ENCODE measurements around the gene MAN2A1.

GRCh38 chr5:109748546-109748945, 58.8 kb downstream of the MAN2A1 start:
- TF ChIP-seq CTCF (IDR thresholded peaks at IDR 0.05 in 8 of 11, conservative IDR thresholded peaks at IDR 0.05 in 3 of 11) (no peak), POLR2A (IDR thresholded peaks at IDR 0.05) (no peak), POLR2AphosphoS5 (IDR thresholded peaks at IDR 0.05) (no peak)

Measured in spleen (tissue), 7 donors.